Endothelial cell of umbilical vein (primary cell): ENCODE data around the gene C15orf39. TPM values are rescaled to one million over a fixed set of nuclear protein-coding genes. Genes with fewer than 3 reads are reported as not detected.

Experiments
- BruUV-seq: library from RNA; stranded (reverse); fragments of 400-500 nt; replicated peaks from 2 replicates; lab custom pipeline; 2021; lab: Mats Ljungman, UMichigan
- CTCF ChIA-PET: fragments of 300-600, 350-600 bp; sonication (Branson Sonifier 250); formaldehyde crosslinking; loops from one replicate; lab custom pipeline; 2021; ENCODE audit warnings: antibody characterized with exemption, inconsistent platforms; lab: Charles Lee
- POLR2A ChIA-PET: fragments of 300-600, 350-600 bp; sonication (Branson Sonifier 250); formaldehyde crosslinking; loops from one replicate; lab custom pipeline; 2021; ENCODE audit warnings: antibody characterized with exemption, inconsistent platforms; lab: Charles Lee
- DNase-seq: peaks from one replicate; pipeline ENCODE4 v3.0.0-alpha.2; 2011; ENCODE audit warnings: low read depth, low spot score
- FAIRE-seq: peaks from 2 replicates; lab custom pipeline; 2011; peaks lifted over from hg19 to GRCh38; lab: Jason Lieb, UNC
- H2AFZ ChIP-seq: 2 replicates; pipeline ENCODE4 v1.6.0; 2012; ENCODE audit warnings: low read depth, low read length, control low read depth, inconsistent platforms
- H3K27ac ChIP-seq: 2 replicates; pipeline ENCODE4 v1.5.1; 2011; ENCODE audit warnings: low read depth, mild to moderate bottlenecking, control low read depth, low read length, moderate library complexity; ENCODE audit not compliant: insufficient read depth
- H3K27me3 ChIP-seq, 2 experiments: 2 replicates each; pipeline versions ENCODE4 v1.6.0 to v1.6.1; 2011; ENCODE audit warnings: low read length in 2 of 2, mixed read lengths in 1 of 2; ENCODE audit not compliant: control insufficient read depth in 2 of 2, insufficient read depth in 2 of 2
- H3K36me3 ChIP-seq, 2 experiments: 2 replicates in 1 of 2; 3 replicates in 1 of 2; pipeline ENCODE4 v1.5.1; 2011; ENCODE audit warnings: low read length in 2 of 2, mild to moderate bottlenecking in 1 of 2, moderate library complexity in 1 of 2; ENCODE audit not compliant: control insufficient read depth in 2 of 2, insufficient read depth in 2 of 2; ENCODE audit errors: extremely low read depth in 1 of 2
- H3K4me1 ChIP-seq: 3 replicates; pipeline ENCODE4 v1.5.1; 2011; ENCODE audit warnings: mild to moderate bottlenecking, low read length; ENCODE audit not compliant: control insufficient read depth, insufficient read depth; ENCODE audit errors: extremely low read depth
- H3K4me2 ChIP-seq: 2 replicates; pipeline ENCODE4 v1.6.1; 2011; ENCODE audit warnings: low read length, control low read depth, mixed read lengths; ENCODE audit not compliant: insufficient read depth
- H3K4me3 ChIP-seq, 3 experiments: fragments of 200-600 bp in 1 of 3; sonication (generic), shearing (Covaris generic) in 1 of 3; replicated peaks in 1 of 3; 2 replicates each; pipeline ENCODE4 v1.5.1; 2011 to 2016; ENCODE audit warnings: control low read depth in 3 of 3, low read length in 3 of 3, mild to moderate bottlenecking in 2 of 3, inconsistent platforms in 1 of 3, low read depth in 1 of 3, moderate library complexity in 1 of 3; ENCODE audit not compliant: insufficient read depth in 1 of 3
- H3K79me2 ChIP-seq: 2 replicates; pipeline ENCODE4 v1.6.0; 2012; ENCODE audit warnings: low read length, inconsistent platforms; ENCODE audit not compliant: control insufficient read depth, insufficient read depth
- H3K9ac ChIP-seq: replicated peaks from 2 replicates; pipeline ENCODE3; 2011; ENCODE audit warnings: low read length, control low read depth; ENCODE audit not compliant: insufficient read depth; ENCODE audit errors: extremely low read depth
- H3K9me1 ChIP-seq: replicated peaks from 3 replicates; pipeline ENCODE4 v1.6.0; 2011; ENCODE audit warnings: mild to moderate bottlenecking, low read length; ENCODE audit not compliant: control insufficient read depth, insufficient read depth; ENCODE audit errors: extremely low read depth
- H3K9me3 ChIP-seq: replicated peaks from 2 replicates; pipeline ENCODE4 v1.5.1; 2012; ENCODE audit warnings: low read length, inconsistent platforms; ENCODE audit not compliant: control insufficient read depth, insufficient read depth
- H4K20me1 ChIP-seq: replicated peaks from 2 replicates; pipeline ENCODE3; 2011; ENCODE audit warnings: mild to moderate bottlenecking, low read length; ENCODE audit not compliant: control insufficient read depth, insufficient read depth; ENCODE audit errors: extremely low read depth
- EZH2 ChIP-seq: IDR thresholded peaks from 2 replicates; pipeline ENCODE4 v1.6.1; 2012; ENCODE audit warnings: borderline replicate concordance, low read depth, mild to moderate bottlenecking, moderate library complexity, low read length, inconsistent platforms; ENCODE audit not compliant: severe bottlenecking
- FOS ChIP-seq: IDR thresholded peaks from 2 replicates; pipeline ENCODE4 v1.6.1; 2011; ENCODE audit warnings: mild to moderate bottlenecking, low read length, moderate library complexity, borderline replicate concordance; ENCODE audit not compliant: insufficient read depth
- GATA2 ChIP-seq: IDR thresholded peaks from 2 replicates; pipeline ENCODE4 v1.7.0; 2011; ENCODE audit warnings: low read depth, mild to moderate bottlenecking, moderate library complexity, mixed read lengths, low read length; ENCODE audit not compliant: insufficient read length, insufficient read depth
- JUN ChIP-seq: IDR thresholded peaks from 2 replicates; pipeline ENCODE4 v1.6.1; 2011; ENCODE audit warnings: borderline replicate concordance, low read depth; ENCODE audit not compliant: insufficient read length, insufficient read depth
- MAX ChIP-seq: IDR thresholded peaks from 2 replicates; pipeline ENCODE4 v1.6.1; 2011; ENCODE audit not compliant: insufficient read depth, insufficient read length
- MYC ChIP-seq: IDR thresholded peaks from one replicate; pipeline ENCODE4 v1.6.1; 2011; ENCODE audit warnings: mild to moderate bottlenecking, low read depth, low read length
- POLR2A ChIP-seq: IDR thresholded peaks from 2 replicates; pipeline ENCODE4 v1.6.1; 2012; ENCODE audit warnings: low read depth, mild to moderate bottlenecking, control low read depth, low read length
- POLR2AphosphoS5 ChIP-seq: IDR thresholded peaks from 2 replicates; pipeline ENCODE4 v1.6.1; 2012; ENCODE audit warnings: low read depth, mild to moderate bottlenecking, control low read depth, low read length, moderate library complexity; ENCODE audit not compliant: insufficient read depth
- dilution Hi-C: fragments of 300-500 bp; cut with MboI; formaldehyde crosslinking; loops from one replicate; pipeline ENCODE4 v1.15.0; 2019; ENCODE audit warnings: low sequenced_read_pairs; ENCODE audit not compliant: extremely low pct_ligation_motif_present
- intact Hi-C: fragments of 100-400 bp; cut with micrococcal nuclease; formaldehyde crosslinking; loops from one replicate; pipeline ENCODE4 v1.10.0; 2022
- polyA plus RNA-seq, 4 experiments: library from polyadenylated mRNA; depleted of rRNA in 3 of 4; stranded (reverse) in 3 of 4; unstranded in 1 of 4; fragments of >200 nt; gene quantifications; 2 replicates each; pipeline versions ENCODE4 v1.2.1 to v1.2.3, GENCODE V29; 2011 to 2012; ENCODE audit warnings: missing spikeins in 1 of 4
- total RNA-seq: library from RNA; stranded (reverse); gene quantifications from 2 replicates; pipeline ENCODE4 v1.2.3, GENCODE V29; 2021
- TF ChIP-seq, protein P1 (sequence below), 2 donors: IDR thresholded peaks; 1 replicate in 1 of 2; 2 replicates in 1 of 2; pipeline ENCODE4 v1.5.1; 2011; ENCODE audit warnings: low read length in 2 of 2, mild to moderate bottlenecking in 2 of 2, moderate library complexity in 2 of 2, control low read depth in 1 of 2, inconsistent platforms in 1 of 2, low read depth in 1 of 2; ENCODE audit not compliant: insufficient read depth in 1 of 2; ENCODE audit errors: extremely low read depth in 1 of 2

The C15orf39 gene
- total and polyA plus RNA-seq, 2 donors (not counting 3 experiments of a cell fraction or from before 2014, with no cell fraction given) = 14.8 to 36.1 TPM

DNA sequence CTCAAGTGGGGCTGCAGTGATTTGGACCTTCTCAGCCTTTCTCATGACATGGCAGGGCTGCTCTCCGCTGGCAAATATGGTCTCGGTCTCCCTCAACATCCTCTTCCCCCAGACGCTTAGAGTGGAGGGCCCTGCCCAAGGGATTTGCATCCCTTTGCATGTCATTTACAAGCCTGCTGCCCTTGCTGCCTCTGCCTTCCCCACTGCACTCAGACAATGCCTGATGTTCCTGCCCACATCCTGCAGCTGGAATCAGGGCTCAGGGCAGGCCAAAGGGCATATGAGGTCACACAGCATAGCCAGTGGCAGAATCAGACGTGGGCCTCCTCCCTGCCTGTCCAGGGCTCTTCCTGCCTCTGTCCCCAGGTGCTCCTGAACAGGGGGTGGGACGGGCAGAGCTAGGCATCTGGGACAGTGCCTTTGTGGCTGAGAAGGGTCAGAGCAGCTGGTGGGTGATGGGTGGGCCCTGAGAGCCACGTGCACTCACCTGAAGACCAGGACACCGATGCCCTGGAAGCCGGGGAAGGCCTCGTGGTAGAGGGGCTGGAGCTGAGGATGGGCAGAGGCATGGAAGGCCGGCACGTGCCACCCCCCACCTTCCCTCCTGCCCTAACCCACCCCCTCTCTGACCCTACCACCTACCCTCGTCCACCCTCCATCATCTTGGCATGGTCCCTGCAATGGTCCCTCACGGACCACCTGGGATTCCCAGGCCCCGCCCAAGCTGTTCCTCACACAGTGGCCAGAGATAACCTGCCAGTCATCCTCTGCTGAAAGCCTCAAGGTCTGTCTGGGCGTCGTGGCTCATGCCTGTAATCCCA, 29.1 kb downstream of the C15orf39 start:
- H3K27me3 ChIP-seq = no peaks in the 10 kb centered on the region

DNA sequence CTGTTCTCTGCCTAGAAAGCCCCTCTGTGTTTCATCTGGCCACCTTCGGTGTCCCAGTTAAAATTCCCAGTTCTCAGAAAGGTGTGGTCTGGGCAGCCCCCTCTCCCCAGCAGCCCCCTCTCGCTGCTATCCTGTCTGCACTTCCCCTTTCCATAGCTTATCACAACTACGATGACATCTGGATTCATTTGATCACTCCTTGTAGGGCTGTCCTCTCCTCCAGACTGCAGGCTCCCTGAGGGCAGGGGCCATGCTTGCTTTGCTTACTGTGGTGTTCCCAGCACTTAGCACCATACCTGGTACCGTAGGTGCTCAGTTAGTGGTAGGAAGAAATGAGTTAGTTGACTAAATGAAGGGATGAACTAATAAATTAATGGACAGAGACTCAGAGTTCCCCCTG, 30.2 kb downstream of the C15orf39 start:
- Histone ChIP-seq H3K79me2 (no peaks in the 10 kb centered on the region), H3K4me3 (no peak overlapping the region), H3K27ac (no peak overlapping the region), H2AFZ (no peak overlapping the region), H4K20me1 (no peaks in the 10 kb centered on the region), H3K9me1 (no peaks in the 10 kb centered on the region), H3K4me2 (no peak overlapping the region), H3K27me3 (no peaks in the 10 kb centered on the region), H3K36me3 (no peaks in the 10 kb centered on the region), H3K4me1 (no peaks in the 10 kb centered on the region), H3K9ac (no peak overlapping the region), H3K9me3 (no peaks in the 10 kb centered on the region)
- no TSS peak for BruUV-seq
- intact Hi-C loops = no loop called here
- DNase-seq = no peak
- dilution Hi-C loops = no loop called here
- POLR2A ChIA-PET = no interaction called here
- no peak for TF ChIP-seq POLR2A
- TF ChIP-seq JUN = no peak
- no peak for TF ChIP-seq EZH2
- TF ChIP-seq FOS = no peak
- no peak for TF ChIP-seq MAX
- TF ChIP-seq, protein P1, sequence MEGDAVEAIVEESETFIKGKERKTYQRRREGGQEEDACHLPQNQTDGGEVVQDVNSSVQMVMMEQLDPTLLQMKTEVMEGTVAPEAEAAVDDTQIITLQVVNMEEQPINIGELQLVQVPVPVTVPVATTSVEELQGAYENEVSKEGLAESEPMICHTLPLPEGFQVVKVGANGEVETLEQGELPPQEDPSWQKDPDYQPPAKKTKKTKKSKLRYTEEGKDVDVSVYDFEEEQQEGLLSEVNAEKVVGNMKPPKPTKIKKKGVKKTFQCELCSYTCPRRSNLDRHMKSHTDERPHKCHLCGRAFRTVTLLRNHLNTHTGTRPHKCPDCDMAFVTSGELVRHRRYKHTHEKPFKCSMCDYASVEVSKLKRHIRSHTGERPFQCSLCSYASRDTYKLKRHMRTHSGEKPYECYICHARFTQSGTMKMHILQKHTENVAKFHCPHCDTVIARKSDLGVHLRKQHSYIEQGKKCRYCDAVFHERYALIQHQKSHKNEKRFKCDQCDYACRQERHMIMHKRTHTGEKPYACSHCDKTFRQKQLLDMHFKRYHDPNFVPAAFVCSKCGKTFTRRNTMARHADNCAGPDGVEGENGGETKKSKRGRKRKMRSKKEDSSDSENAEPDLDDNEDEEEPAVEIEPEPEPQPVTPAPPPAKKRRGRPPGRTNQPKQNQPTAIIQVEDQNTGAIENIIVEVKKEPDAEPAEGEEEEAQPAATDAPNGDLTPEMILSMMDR (IDR thresholded peaks at IDR 0.05; ENCODE audit: extremely low read depth in 1 of 2, insufficient read depth in 1 of 2, low read depth in 1 of 2, low read length in 2 of 2) = no peak
- TF ChIP-seq MYC = no peak
- no peak for TF ChIP-seq POLR2AphosphoS5
- TF ChIP-seq GATA2 = no peak
- CTCF ChIA-PET = no interaction called here
- no peak for FAIRE-seq

More for the DNA sequence above, 29.1 kb downstream of the C15orf39 start:
- no peak for FAIRE-seq
- CTCF ChIA-PET = no interaction called here
- POLR2A ChIA-PET = interaction anchor here (0.5 to 0.7 kb wide), 3 partner anchors 11 to 753 kb away, joined by 3 to 4 read pairs (median 3); no protein-coding TSS in a partner anchor
- no peak for TF ChIP-seq EZH2
- dilution Hi-C loops = no loop called here
- no TSS peak for BruUV-seq
- Histone ChIP-seq H3K9ac (no peak overlapping the region), H3K9me3 (no peaks in the 10 kb centered on the region), H3K36me3 (no peaks in the 10 kb centered on the region), H3K4me1 (no peaks in the 10 kb centered on the region), H3K4me2 (no peak overlapping the region), H3K4me3 (no peak overlapping the region), H4K20me1 (no peaks in the 10 kb centered on the region), H3K27ac (no peak overlapping the region), H3K79me2 (no peaks in the 10 kb centered on the region), H3K9me1 (no peaks in the 10 kb centered on the region), H2AFZ (no peak overlapping the region)
- intact Hi-C loops = no loop called here
- no peak for DNase-seq
